Stimulated activated effector memory CD8-positive, alpha-beta T cell treated with anti-CD3 and anti-CD28 coated beads, Interleukin-12 subunit alpha, Interleukin-12 subunit beta, amount 100 ng/mL, for 72 hours (primary cell): ENCODE data around the gene CDK5RAP2.

Experiments
- ATAC-seq: fragments of 150-1000 bp; cut with Tn5 transposase; 2 replicates; pipeline ENCODE4 v1.10.0; 2021
- DNase-seq, 2 donors: peaks; one replicate each; pipeline ENCODE4 v3.0.0; 2021 to 2022; ENCODE audit warnings: low spot score in 2 of 2
- H3K27ac Mint-ChIP-seq: one replicate; pipeline ENCODE4 v1.8.0; 2022; ENCODE audit warnings: mild to moderate bottlenecking, mixed read lengths
- H3K36me3 Mint-ChIP-seq: one replicate; pipeline ENCODE4 v1.8.0; 2022; ENCODE audit warnings: mild to moderate bottlenecking, mixed read lengths
- H3K4me1 Mint-ChIP-seq: one replicate; pipeline ENCODE4 v1.8.0; 2022; ENCODE audit warnings: mixed read lengths
- H3K4me3 Mint-ChIP-seq: one replicate; pipeline ENCODE4 v1.8.0; 2022; ENCODE audit warnings: mild to moderate bottlenecking, mixed read lengths
- H3K9me3 Mint-ChIP-seq: one replicate; pipeline ENCODE4 v1.8.0; 2022; ENCODE audit warnings: mixed read lengths

The CDK5RAP2 gene

GRCh38 chr9:120436983-120437475 lies 142.9 kb downstream of the CDK5RAP2 start:
- DNase-seq (no peak), ATAC-seq (peak; percentile 62)
- H3K4me3 Mint-ChIP-seq: no peak overlapping the region
- H3K27ac Mint-ChIP-seq: peak overlapping the region; percentile 75
- H3K4me1 Mint-ChIP-seq: peaks cover 38% of the 10 kb centered on the region
- peaks cover 63% of the 10 kb centered on the region for H3K36me3 Mint-ChIP-seq
- no peaks in the 10 kb centered on the region for H3K9me3 Mint-ChIP-seq

- ATAC-seq (no peak), DNase-seq (no peak)
- Mint-ChIP-seq H3K36me3 (peaks cover 61% of the 10 kb centered on the region), H3K4me3 (no peak overlapping the region), H3K27ac (no peak overlapping the region), H3K9me3 (no peaks in the 10 kb centered on the region), H3K4me1 (peaks cover 41% of the 10 kb centered on the region)
These were observed 143.5 kb downstream of the CDK5RAP2 start for GRCh38 chr9:120436446-120436845.

GRCh38 chr9:120435091-120435490 lies 144.9 kb downstream of the CDK5RAP2 start:
- H3K36me3 Mint-ChIP-seq: peaks cover 52% of the 10 kb centered on the region
- ATAC-seq: no peak
- no peak overlapping the region for H3K4me3 Mint-ChIP-seq
- no peak for DNase-seq
- H3K27ac Mint-ChIP-seq: no peak overlapping the region
- H3K4me1 Mint-ChIP-seq: peaks cover 38% of the 10 kb centered on the region
- no peaks in the 10 kb centered on the region for H3K9me3 Mint-ChIP-seq

GRCh38 chr9:120434532-120434931 lies 145.4 kb downstream of the CDK5RAP2 start:
- Mint-ChIP-seq H3K4me1 (peaks cover 33% of the 10 kb centered on the region), H3K27ac (no peak overlapping the region), H3K9me3 (no peaks in the 10 kb centered on the region), H3K4me3 (no peak overlapping the region), H3K36me3 (peaks cover 47% of the 10 kb centered on the region)
- no peak for DNase-seq
- no peak for ATAC-seq

- Mint-ChIP-seq H3K4me1 (peaks cover 25% of the 10 kb centered on the region), H3K27ac (no peak overlapping the region), H3K9me3 (no peaks in the 10 kb centered on the region), H3K36me3 (peaks cover 38% of the 10 kb centered on the region), H3K4me3 (no peak overlapping the region)
- ATAC-seq: no peak
- no peak for DNase-seq
These were observed 146.3 kb downstream of the CDK5RAP2 start for GRCh38 chr9:120433701-120434100.

DNA sequence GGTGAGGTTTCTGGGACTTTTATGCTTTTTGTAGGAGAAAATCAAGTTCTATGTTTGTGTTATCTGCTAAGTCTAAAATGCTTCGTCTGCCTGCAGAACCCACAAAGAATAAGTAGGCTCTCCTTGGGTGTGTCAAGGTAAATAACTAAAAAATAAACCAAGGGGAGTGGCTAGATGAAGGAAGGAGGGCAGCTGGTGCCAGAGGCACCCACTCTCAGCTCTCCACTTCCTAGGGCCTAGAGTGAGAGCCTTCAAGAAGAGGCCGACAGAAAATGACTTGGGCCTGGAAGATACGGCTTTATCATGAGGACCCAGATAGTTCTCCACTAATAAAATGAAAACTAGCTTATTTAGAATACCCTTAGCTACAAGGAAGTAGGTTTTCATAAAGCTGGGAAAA lies 147.4 kb downstream of the CDK5RAP2 start:
- Mint-ChIP-seq H3K4me1 (peaks cover 17% of the 10 kb centered on the region), H3K9me3 (no peaks in the 10 kb centered on the region), H3K27ac (no peak overlapping the region), H3K36me3 (peaks cover 36% of the 10 kb centered on the region), H3K4me3 (no peak overlapping the region)
- ATAC-seq (no peak), DNase-seq (no peak)

GRCh38 chr9:120431268-120431667 lies 148.7 kb downstream of the CDK5RAP2 start:
- Mint-ChIP-seq H3K36me3 (peaks cover 23% of the 10 kb centered on the region), H3K4me3 (no peak overlapping the region)

DNA sequence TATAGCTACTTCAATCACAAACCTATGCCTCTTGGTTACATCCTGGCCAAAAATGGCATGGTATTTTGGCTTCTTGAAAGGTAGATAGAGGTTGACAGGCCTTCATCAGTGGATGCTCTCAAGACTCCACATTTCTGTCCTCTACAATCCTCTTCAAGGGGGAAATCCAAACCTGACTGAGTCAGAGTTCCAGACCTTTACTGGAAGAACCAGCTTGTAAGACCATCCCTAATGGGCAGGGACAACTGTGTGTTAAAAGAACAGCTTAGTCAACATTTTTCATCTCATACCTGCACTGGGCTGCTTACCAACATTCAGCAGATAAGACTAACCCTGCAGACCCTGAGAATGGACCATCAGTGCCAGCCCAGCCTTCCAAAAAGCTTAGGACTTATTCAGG lies 155.7 kb downstream of the CDK5RAP2 start:
- peaks cover 9% of the 10 kb centered on the region for H3K4me1 Mint-ChIP-seq
- peaks cover 32% of the 10 kb centered on the region for H3K36me3 Mint-ChIP-seq
- no peaks in the 10 kb centered on the region for H3K9me3 Mint-ChIP-seq
- ATAC-seq (no peak), DNase-seq (no peak)
- no peak overlapping the region for H3K27ac Mint-ChIP-seq
- no peak overlapping the region for H3K4me3 Mint-ChIP-seq

More at GRCh38 chr9:120431268-120431667, 148.7 kb downstream of the CDK5RAP2 start:
- Mint-ChIP-seq H3K9me3 (no peaks in the 10 kb centered on the region), H3K27ac (no peak overlapping the region), H3K4me1 (peaks cover 18% of the 10 kb centered on the region)
- ATAC-seq (no peak), DNase-seq (no peak)

DNA sequence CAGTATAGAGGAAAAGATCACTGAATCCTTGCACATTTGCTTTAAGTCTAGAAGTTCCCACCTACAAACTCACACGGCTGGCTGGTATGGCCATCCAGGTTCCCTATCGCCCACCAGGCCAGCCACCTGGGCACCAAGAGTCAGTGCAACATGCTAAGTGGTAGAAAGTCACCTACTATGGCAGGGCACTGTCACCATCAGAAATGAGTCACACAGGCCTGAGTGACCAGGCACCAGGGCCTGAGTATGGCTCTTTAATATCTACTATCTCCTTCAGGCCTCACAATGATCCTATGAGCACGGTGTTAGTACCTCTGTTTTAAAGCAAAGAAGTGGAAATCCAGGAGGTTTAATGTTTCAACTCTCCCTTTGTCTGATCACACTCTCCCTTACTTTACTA lies 156.2 kb downstream of the CDK5RAP2 start:
- Mint-ChIP-seq H3K9me3 (no peaks in the 10 kb centered on the region), H3K36me3 (peaks cover 36% of the 10 kb centered on the region)
- no peak for ATAC-seq

DNA sequence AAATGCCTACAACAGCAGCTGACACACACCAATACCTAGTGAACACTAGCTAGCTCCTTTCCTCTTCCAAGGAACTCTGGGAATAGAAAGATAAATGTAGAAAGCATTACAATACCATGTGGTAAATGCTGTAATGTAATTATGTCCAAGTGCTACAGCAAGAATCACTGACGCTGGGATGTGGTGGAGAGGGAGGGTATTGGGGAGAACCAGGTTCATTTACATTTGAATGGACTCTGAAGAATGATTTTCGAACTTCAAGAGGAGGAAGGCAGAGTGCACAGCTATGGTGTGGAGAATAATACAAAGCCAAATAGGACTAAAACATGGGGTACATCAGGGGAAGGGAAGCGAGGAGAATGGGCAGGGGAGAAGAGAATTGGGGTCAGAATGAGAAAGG lies 158.0 kb downstream of the CDK5RAP2 start:
- DNase-seq: no peak
- peaks cover 42% of the 10 kb centered on the region for H3K36me3 Mint-ChIP-seq
- peaks cover 9% of the 10 kb centered on the region for H3K4me1 Mint-ChIP-seq
- no peak overlapping the region for H3K4me3 Mint-ChIP-seq
- no peak overlapping the region for H3K27ac Mint-ChIP-seq
- no peaks in the 10 kb centered on the region for H3K9me3 Mint-ChIP-seq
- ATAC-seq: no peak

More for the DNA sequence above, 156.2 kb downstream of the CDK5RAP2 start:
- Mint-ChIP-seq H3K4me3 (no peak overlapping the region), H3K27ac (no peak overlapping the region), H3K4me1 (peaks cover 9% of the 10 kb centered on the region)
- DNase-seq: no peak

GRCh38 chr9:120418315-120418714 lies 161.7 kb downstream of the CDK5RAP2 start:
- Mint-ChIP-seq H3K9me3 (no peaks in the 10 kb centered on the region), H3K4me3 (no peak overlapping the region), H3K27ac (no peak overlapping the region), H3K4me1 (no peaks in the 10 kb centered on the region), H3K36me3 (peaks cover 56% of the 10 kb centered on the region)
- no peak for DNase-seq
- no peak for ATAC-seq

DNA sequence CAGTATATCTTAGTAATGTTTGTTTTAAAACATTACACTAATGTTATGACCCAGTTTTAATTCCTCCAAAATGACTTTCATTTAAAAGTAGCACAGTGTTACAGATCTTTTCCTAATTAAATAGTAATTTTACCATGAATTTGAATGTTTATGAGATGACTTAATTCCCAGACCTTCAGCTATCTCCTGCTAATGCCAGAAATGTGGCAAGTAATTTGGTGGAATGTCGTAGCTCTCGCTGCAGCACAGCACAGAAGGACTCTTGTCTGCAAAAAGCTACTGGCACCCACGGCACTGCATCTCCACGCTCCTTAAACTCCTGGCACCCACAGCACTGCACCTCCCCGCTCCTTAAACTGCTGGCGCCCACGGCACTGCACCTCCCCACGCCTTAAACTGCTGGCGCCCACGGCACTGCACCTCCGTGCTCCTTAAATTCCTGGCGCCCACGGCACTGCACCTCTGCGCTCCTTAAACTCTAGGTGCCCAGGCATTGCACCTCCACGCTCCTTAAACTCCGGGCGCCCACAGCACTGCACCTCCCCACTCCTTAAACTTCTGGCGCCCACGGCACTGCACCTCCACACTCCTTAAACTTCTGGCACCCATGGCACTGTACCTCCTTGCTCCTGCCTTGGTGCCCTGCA lies 163.1 kb downstream of the CDK5RAP2 start:
- peaks cover 44% of the 10 kb centered on the region for H3K36me3 Mint-ChIP-seq

GRCh38 chr9:120413121-120414048 lies 166.6 kb downstream of the CDK5RAP2 start:
- peaks cover 62% of the 10 kb centered on the region for H3K36me3 Mint-ChIP-seq

More for the DNA sequence above, 163.1 kb downstream of the CDK5RAP2 start:
- Mint-ChIP-seq H3K27ac (no peak overlapping the region), H3K4me1 (no peaks in the 10 kb centered on the region), H3K4me3 (no peak overlapping the region), H3K9me3 (no peaks in the 10 kb centered on the region)
- no peak for ATAC-seq
- no peak for DNase-seq

DNA sequence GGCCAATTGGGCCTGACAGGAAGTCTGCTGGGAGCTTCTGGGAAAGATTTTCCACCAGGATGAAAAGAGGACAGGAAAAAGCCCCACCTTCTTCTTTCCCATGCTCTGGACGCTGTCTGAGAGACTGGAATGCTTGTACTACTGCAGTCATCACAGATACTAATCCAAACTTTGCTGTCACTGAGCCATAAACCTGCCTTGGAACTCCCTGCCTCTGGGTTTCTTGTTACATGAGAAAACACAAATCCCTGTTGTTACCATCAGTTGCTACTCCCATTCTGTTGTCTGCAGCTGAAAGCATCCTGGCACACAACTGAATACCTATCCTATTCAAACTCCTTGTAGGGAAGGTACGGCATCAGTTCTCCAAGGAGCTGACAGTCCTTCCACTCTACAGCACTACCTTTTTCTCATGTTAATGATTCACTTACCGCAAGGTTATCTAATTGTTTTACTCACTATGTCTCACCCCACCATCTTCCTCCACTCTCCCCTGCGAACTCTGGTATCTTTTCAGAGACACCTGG lies 167.5 kb downstream of the CDK5RAP2 start:
- H3K4me3 Mint-ChIP-seq: no peak overlapping the region
- DNase-seq (no peak), ATAC-seq (no peak)
- peaks cover 62% of the 10 kb centered on the region for H3K36me3 Mint-ChIP-seq
- H3K9me3 Mint-ChIP-seq: no peaks in the 10 kb centered on the region
- no peaks in the 10 kb centered on the region for H3K4me1 Mint-ChIP-seq
- H3K27ac Mint-ChIP-seq: peak overlapping the region; percentile 24

More at GRCh38 chr9:120413121-120414048, 166.6 kb downstream of the CDK5RAP2 start:
- ATAC-seq: no peak
- no peak for DNase-seq
- H3K9me3 Mint-ChIP-seq: no peaks in the 10 kb centered on the region
- H3K4me3 Mint-ChIP-seq: no peak overlapping the region
- H3K27ac Mint-ChIP-seq: no peak overlapping the region
- no peaks in the 10 kb centered on the region for H3K4me1 Mint-ChIP-seq

- no peak for DNase-seq
- ATAC-seq: no peak
- Mint-ChIP-seq H3K4me3 (no peak overlapping the region), H3K4me1 (no peaks in the 10 kb centered on the region), H3K9me3 (no peaks in the 10 kb centered on the region), H3K27ac (peak overlapping the region; percentile 24), H3K36me3 (peaks cover 68% of the 10 kb centered on the region)
These were observed 168.0 kb downstream of the CDK5RAP2 start for GRCh38 chr9:120411862-120412424.
